HG02759 (cell line): ENCODE data around the gene PLEKHA3.
"Not testable (repeated sequence)": the region's sequence is repeated elsewhere in the genome, so short reads cannot be mapped to it uniquely, and the experiment has no call there.

Source experiments
- ATAC-seq: cut with Tn5 transposase; IDR thresholded peaks from one replicate; pipeline ENCODE4 v1.9.1; 2021; ENCODE audit warnings: mild to moderate bottlenecking, moderate library complexity; ENCODE audit not compliant: unreplicated experiment

Gene PLEKHA3

DNA sequence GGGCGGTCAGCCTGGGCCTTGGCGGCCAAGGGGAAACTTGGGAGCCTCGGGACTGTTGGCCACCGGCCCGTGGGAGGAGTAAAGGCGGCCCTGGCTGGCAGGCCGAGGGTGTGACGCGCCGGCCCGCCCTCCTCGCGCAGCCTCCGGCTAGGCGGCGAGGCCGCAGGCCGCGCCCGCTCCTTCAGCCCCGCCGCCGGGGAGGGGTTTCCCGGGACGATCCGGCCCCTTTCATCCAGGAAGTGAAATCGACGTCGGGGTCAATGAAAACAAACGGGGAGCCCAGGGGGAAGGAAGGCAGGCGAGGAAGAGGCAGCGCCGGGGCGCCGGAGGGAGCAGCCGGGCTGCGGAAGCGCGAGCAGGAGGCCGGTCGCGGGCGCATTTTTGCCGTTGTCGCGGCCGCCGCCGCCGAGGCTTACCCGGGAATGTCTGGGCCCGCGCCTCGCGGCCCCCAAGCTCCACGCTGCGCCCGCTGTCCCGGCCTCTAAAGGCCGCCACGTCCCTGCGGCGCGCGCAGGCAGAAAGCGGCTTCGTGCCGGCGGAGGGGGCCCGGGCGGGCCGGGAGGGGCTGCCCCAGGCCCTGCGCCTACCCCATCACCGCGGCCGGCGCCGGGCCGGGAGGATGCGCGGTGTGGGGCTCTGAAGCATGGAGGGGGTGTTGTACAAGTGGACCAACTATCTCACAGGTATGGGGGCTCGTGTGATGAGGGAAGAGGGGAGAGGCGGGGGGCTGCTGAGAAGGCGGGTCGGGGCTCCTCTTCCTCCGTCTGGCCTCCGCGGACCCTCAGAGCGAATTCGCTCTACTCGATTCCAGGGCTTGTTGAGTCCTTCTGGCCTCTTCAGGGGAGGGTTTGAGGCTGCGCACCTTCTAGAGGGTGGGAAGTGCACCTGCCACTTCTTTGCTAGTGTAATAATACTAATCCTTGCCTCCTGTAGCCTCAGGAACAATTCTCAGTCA is at the start of gene PLEKHA3:
Gene PLEKHA3, plus strand, starts transcription at position 231 of the 955 bp plus-strand sequence. Its CDS starts 413 bp downstream, at position 644.
- peak; percentile 75 for ATAC-seq

DNA sequence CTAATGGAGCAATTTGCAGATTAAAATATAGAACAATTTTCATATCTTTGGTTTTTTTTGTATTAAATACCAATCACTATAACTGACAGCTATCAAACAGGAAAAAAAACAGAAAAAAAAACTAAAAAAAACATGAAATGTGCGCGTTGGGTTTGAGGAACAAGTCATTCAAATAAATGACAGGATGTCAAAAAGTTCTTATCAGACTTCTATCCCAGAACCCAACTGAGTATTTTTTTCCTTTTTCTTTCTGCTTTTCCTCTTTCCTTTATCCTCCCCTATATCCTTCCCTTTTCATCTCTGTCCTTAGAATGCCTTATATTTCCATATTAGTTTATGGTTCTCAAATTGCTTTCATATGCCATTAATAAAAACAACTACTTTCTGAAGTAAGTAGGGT is 43.6 kb upstream of the PLEKHA3 start:
- no peak for ATAC-seq

- ATAC-seq: no peak
Measured at GRCh38 chr2:178441426-178441825, 38.8 kb upstream of the PLEKHA3 start.

GRCh38 chr2:178448968-178449661 is 31.1 kb upstream of the PLEKHA3 start:
- no peak for ATAC-seq

- no peak for ATAC-seq
Measured at GRCh38 chr2:178449700-178450523, 30.3 kb upstream of the PLEKHA3 start.

- peak; percentile 48 for ATAC-seq
Measured at GRCh38 chr2:178450524-178450773, 29.8 kb upstream of the PLEKHA3 start.

DNA sequence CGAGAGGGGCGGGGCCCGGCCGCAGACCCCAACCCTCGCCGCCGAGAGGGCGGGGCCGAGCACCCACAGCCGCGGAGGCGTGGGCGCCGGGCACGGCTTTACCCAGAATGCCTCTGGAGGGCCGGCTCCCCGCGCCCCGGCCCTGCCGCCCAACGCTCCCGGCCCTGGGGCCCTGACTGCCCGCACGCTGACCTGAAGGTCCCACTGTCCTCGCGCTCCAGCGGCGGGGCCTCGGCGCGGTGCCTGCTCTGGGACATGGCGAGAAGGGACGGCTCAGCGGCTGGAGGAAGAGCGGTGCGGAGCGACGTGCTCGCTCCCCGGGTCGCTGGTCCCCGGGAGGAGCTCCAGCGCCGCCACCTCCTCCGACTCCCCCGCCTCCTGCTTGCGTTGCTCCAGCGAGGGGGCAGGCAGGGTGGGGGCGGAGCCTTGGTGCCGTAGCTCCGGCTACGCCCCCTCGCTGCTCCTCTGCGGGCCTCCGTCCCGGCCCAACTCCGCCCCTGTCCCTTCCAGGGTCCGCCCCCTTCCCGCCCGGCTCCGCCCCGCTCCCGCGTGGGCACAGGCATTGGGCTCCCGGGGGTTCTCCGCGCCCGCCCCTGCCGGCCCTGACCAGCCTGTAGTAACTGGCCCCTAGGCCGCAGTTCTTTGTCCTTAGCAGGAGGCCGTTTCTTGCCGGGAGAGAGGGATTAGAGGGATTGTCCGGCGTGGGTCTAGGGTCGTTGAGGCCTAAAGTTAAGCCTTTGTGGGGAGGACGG is 29.3 kb upstream of the PLEKHA3 start, which contains the start of the genes PJVK and PRKRA:
Gene PJVK, plus strand, starts transcription at position 605 of the 752 bp plus-strand sequence. CDS start 2,032 bp downstream, outside the sequence.
Gene PRKRA, minus strand, starts transcription at position 402 of the 752 bp plus-strand sequence. Its CDS starts 145 bp downstream, at position 257.
- peak; percentile 84 for ATAC-seq

- ATAC-seq: no peak
Measured at GRCh38 chr2:178452334-178452733, 27.9 kb upstream of the PLEKHA3 start.

DNA sequence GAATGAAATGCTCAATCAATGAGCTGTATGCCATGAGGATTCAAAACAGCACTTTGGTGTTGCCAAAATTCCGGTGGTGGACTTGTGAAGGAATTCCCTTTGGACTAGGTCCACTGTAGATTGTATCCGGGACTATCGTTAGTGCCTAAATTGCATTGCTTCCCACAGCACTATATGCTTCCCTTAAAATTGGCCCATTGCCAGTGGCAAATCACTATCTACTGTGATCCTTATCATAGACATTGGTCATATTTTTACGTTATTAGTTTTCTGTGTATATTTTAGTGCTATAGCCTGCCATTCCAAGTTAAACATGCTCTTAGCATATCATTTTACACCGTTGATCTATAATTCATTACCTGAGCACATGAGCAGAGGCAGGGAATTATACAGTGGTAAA is 27.4 kb upstream of the PLEKHA3 start:
- no peak for ATAC-seq

GRCh38 chr2:178455947-178456346 is 24.3 kb upstream of the PLEKHA3 start:
- ATAC-seq: no peak

DNA sequence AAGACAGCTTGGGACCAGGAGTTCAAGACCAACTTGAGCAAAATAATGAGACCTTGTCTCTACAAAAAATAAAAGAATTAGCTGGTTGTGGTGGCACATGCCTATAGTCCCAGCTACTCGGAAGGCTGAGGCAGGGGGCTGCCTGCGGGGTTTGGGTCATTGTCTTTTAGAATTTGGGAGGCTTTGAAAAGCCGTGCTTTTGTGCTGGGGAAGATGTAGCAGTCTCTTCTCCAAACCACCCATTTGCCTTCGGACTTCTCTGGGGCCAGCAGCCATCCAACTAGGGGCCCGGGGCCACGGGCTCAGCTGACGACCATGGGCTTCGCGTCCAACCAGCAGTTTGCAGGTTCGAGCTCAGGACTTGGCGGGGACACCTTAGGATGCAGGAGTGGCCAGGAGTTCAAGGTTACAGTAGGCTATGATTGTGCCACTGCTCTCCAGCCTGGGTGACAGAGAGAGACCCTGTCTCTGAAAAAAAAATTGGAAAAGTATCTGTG is 22.8 kb upstream of the PLEKHA3 start:
- ATAC-seq: no peak

GRCh38 chr2:178469219-178469849 is 10.9 kb upstream of the PLEKHA3 start:
- no peak for ATAC-seq

DNA sequence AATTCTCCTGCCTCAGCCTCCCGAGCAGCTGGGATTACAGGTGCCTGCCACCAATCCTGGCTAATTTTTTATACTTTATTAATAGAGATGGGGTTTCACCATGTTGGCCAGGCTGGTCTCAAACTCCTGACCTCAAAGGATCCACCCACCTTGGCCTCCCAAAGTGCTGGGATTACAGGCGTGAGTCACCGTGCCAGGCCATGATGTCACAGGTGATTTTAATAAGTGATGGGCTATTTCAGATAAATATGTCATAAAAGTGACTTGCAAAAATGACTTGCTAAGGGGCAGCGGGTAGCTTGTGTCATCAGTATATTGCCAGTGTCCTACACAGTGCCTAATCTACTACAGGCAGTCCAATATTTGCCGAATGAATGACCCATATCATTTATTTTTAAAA is 8.9 kb upstream of the PLEKHA3 start:
- ATAC-seq: not testable (repeated sequence)

DNA sequence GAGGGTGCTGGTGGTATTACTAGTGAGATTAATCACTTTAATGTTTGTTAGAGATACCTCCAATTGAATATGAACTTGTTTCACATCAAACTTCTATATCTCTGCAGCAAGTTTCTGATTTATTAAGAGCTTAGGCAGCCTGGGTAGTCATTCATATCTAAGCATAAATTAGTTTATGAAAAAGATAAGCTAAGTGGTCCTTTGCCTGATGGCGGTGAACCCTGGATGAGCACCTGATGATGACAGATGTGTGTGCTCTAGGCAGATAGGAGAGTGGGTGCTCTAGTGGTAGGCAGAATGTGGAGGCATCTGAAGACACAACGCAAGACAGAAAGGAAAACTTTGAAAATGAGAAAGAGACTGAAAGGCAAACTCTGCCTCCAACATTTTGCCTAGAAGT is 6.9 kb upstream of the PLEKHA3 start:
- no peak for ATAC-seq

GRCh38 chr2:178473931-178474330 is 6.3 kb upstream of the PLEKHA3 start:
- ATAC-seq: no peak

DNA sequence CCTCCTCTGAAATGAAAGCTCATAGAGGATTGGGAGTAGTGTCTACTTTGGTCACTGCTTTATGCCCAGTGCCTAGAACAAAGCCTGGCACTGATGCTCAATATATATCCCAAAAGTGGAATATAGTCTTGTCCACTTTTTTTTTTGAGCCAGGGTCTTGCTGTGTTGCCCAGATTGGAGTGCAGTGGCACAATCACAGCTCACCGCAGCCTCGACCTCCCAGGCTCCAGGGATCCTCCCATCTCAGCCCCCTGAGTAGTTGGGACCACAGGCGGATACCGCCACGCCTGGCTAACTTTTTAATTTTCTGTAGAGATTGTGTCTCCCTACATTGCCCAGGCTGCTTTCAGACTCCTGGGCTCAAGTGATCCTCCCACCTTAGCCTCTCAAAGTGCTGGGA is 5.7 kb upstream of the PLEKHA3 start:
- ATAC-seq: no peak

- no peak for ATAC-seq
Measured at GRCh38 chr2:178476477-178476876, 3.8 kb upstream of the PLEKHA3 start.

DNA sequence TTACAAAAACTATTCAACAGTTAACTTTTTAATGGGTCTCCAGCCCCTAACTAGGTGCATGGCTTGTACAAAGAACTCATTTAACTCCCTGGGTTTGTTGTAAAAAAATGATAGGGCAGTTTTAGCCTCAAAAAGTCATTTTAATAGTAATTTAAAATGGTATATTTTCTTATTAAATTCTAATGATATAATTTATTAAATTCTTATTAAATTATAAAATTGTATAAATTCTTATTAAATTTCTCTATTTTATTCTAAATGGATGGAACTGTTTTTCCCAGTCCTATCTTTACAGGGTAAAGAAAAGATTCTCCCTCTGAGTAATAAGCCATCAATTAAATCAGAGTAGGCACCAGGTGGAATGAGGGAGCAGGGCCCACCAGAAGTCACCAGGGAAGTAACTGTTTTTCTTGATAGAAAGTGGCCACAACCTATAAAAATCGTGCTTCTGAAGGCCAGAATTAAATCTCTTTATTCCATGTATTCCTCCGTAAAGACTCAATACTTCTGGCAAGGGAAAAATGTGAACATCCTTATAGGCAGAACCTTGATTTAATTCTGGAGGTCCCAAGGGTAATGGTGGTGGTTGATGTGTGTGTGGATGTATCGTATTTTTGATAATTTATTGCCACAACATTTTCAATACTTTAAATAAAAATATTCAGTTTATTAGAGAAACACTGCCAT is 2.7 kb upstream of the PLEKHA3 start:
- ATAC-seq: no peak

DNA sequence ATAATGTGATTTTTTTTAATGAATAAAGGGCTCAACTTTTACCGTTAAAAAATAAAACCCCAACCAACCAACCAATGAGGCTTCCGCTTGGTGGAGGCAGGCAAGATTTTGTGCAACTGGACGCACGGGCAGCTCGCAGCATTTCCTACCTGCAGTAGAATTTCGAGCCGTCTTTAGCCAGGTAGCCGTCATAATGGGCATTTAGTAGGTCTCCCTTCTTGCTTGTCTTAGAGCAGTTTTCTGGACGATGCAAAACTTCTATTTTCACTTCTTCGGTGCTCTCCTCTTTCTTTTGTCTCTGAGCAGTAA is 2.2 kb upstream of the PLEKHA3 start:
- peak; percentile 2 for ATAC-seq
